Inflammatory macrophage (primary cell): Measurements from ENCODE around the gene AGPAT2.
A peak's percentile ranks its signal among the peaks of the same experiment; 100 is the strongest.

Experiments
- DNase-seq, 2 donors: peaks; one replicate each; pipeline ENCODE4 v3.0.0-alpha.2; 2020 to 2022

AGPAT2 gene

DNA sequence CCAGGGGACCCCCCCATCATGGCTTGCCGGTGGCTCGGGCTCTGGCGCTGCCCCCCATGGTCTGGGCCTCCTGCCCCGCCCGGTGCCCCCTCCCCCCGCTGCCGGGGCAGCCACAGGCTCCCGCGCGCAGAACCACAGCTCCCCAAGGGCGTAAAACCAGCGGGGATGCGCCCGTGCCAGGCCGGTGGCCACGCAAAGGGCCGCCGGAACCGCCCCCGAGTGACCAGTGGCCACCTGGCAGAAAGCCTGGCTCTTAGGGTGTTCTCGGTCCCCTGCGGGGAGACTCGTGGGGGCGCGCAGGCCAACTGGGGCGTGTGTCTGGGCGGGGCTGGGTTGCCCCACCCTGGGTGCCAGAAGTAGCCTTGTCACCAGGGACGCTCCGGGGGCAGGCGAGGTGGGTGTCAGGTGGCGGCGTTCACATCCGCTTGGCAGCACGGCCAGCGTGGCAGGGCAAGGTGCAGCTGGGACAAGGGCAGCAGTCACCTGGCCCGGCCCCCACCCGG is 515 bp upstream of the AGPAT2 start:
- no peak for DNase-seq

DNA sequence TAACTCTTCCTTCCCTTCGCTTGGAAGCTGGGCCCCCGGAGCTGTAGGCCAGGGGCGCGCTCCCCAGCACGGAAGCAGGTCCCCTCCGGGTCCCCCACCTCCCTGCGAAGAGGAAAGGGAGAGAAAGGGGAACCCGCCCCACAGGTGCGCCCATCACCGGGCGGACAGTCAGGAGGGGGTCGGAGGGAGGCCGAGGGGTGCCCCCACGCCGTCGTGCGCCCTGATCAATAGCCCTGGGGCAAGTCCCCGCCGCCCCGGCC is 793 bp downstream of the AGPAT2 start:
- DNase-seq, result no peak

DNA sequence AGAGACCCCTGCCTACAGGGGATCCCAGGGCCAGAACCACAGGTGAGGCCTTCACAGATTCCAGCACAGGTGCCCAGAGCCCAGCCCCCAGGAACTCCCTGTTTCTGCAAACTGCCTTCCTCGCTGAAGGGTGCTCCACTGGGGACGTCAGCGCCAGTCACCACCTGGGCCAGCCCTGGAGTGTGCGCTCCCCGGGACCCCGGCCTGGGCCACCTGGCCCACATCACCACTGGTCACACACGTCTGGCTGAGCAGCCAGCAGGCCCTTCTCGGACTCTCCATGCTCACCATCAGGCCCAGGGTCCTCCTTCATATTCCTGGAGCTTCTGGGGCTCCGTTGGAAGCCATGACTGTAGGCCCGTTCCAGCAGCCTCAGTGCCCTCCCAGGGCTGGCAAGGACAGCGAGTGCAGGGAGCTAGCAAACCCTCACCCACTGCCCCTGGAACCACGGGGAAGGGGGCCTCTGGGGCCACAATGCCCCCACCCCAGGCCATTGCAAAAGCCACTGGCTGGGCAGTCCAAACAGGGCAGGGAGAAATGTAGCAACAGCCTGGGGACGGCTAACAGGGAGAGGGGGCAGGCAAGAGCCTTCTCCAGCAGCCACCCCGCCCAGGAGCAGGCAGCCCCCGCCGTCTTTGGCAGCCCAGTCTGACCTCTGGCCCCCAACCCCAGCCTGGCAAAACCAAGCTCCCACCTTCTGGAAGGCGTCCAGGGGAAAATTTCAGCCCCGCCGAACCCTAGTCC is 1.3 kb downstream of the AGPAT2 start:
- peak in 1 of 2 donors; percentile 19 for DNase-seq

DNA sequence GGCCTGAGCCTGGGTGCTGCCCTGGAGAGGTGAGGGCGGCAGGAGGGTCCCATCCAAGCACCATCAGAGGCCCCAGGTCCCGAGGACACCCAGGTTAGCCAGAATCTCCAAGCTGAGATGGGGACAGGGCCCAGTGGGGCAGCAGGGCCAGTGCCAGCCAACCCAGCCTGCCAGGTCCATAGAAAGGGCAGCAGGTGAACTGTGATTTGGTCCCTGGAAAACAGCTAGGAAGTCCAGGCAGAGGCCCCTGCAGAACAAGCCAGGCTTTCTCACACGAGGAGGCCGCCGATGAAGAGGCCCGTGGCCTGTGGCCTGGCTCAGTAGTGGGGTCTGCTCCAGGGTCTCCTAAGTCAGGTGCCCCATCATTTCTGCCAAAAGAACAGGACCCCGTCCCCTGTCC is 2.0 kb downstream of the AGPAT2 start:
- no peak for DNase-seq

DNA sequence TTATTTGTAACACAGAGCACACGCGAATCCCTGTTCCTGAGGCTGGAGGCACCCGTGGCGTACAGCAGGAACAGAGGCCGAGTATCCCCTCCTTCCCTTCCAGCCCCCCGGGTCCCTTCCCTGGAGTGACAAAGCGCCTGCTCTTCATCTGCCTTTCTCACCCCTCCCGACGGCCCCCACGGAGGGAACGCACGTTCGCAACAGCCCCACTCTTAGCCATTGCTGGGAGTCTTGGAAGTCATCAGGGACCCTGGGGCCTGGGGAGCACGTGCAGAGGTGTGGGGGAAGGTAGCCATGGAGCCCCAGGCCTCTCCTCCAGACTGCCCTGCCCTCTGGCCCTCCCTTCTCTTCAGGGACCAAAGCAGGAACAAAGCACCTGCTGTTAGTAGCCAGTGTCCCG is 2.5 kb downstream of the AGPAT2 start:
- DNase-seq, result no peak

DNA sequence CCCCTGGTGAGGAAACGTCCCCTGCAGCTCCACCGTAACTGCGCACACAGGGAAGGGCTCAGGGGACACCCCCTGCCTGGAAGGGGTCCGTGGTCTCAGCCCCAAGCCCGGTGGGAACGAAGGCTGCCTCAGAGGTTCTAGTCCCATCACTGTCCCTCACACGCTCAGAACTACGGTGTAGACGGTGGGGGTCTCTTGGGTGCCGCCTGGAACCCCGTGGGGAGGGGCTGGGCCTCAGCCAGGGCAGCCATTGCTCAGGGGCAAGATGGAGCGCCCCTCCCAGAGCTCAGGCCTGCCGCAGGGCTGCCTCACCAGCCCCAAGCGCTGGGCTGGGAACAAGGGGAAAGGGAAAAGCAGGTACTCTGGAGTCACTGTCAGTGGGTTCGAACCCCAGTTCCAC is 2.9 kb downstream of the AGPAT2 start:
- no peak for DNase-seq

DNA sequence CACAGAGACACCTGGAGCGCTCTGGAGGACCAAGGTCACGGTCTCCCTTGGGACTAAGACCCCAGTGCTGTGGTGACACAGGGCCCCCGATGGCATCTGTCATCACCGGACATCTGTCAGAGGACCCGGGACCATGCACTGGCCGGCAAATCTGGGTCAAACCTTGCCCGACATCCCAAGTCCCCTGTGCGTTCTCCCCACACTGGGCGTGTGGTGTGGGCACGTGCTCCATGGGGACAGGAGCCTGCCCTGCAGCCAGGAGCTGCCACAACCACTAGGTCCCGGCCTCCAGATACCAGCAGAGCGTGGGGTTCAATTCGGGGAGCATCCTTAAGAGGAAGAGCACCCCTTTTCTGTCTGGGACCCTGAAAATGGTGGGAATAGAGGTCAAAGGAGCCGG is 3.5 kb downstream of the AGPAT2 start:
- DNase-seq, result no peak

DNA sequence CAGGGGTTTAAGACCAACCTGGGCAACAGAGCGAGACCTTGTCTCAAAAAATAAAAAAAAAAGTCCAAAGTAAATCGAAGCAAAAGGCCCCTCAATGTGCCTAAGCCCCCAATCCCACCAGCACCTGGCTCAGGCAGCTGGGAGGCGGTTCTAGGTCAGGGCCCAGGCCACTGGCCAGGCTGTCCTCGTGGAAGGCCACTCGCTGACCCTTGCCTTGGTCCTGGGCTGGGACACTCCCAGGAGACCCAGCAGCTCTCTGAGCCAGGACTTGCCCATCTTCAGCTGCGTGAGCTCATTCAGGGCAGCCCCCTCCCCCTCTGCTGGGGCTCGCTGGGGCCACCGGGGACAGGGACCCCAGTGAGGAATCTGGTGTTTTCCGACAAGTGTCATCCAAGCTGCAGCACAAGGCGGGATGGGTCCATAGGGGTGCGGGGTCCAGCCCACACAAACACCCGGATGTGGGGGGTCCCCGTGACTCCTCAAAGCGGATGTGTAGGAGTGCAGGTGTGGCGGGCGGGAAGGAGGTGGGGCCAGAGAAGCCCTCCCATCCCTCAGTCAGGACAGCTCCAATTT is 4.0 kb downstream of the AGPAT2 start:
- DNase-seq, result no peak

DNA sequence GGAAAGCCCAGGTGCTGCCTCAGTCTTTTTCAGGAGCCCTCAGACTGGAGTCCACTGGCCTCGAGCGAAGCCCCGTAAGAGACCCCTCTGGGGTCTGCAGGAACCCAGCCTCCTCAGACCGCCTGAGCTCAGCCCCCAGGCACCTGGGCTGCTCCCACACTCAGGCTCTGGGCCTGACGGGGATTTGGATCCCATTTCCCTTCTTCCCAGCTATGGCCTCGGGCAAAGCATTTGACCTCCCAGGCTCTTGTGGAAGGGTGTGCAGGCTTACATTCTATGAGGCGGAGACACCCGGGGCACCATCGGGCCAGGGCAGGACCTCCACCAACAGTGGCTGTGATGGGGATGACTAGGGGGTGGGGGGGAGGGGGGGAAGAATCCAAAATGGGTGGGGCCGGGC is 4.5 kb downstream of the AGPAT2 start:
- no peak for DNase-seq

DNA sequence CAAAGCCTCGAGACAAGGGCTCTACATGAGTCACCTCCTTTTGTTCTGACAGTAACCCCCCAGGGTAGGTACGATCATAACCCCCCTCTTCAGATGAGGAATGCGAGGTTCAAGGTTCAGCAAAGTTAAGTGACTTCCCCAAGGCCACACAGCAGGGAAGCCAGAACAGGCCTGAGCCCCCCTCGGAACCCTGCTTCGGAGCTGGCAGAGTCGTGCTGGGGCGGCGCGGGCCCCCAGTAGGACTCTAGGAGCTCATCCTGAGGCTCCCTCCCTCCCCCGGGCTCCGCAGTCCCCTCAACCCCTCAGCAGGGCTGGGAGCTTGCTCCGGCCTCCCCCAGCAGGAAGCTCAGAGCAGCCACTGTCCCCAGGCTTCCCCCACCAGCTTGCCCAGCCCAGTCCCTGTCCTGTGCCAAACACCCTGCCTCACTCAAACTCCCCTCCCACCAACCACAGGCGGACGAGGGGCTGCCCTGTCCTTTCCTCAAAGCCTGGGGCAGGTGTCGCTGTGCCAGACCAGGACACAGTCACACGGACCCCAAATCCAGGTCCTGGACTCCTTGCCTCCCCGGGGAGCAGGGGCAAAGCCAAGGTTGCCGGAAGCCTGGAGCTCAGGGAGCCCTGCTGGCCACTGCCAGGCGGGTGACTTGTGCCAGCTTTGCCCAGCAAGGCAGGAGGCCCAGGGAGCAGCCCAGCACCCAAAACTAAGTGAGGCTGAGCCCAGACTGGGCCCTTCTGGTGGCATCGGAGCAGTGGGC is 5.1 kb downstream of the AGPAT2 start:
- DNase-seq, result no peak

DNA sequence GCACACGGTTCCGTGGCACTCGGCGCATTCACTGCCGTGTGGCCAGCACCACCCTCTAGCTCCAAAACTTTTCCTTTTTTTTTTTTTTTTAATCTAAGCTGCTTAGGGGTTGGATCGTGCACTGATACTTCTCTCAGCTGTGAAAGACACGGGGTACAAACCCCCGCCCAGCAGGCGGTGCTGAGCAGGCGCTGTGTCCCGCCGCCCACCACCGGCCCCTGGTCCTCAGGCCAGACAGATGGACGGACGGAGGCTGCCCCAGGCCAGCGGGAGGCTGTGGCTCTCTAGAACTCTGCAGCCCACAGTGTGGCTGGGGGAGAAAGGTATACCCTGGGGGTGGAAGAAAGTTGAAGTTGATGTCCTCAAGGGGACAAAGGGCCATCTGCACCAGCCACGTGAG is 6.2 kb downstream of the AGPAT2 start:
- no peak for DNase-seq

DNA sequence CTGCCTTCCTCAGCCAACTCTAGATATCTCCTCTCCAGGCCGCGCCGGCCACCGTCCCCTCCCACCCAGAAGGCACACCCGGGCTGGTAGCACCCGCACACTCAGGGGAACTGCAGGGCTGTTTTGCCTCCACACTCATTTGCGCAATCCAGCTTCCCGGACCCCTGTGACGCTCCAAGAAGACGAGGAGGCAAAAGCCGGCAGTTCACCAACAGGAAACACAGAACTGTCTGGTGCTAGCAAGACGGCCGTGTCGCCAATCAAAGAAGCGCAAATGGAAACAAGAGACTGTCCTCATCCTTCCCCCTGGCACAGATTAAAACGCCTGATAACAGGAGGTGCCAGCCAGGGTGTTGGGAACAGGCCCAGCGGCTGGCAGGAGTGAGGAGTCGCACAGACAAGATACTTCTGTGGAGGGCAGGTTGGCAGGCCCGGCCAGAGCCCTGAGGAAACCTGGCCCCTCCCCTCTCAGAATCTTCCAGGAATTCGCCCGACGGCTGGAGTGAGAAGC is 7.8 kb downstream of the AGPAT2 start:
- DNase-seq, result peak; percentile 70 to 82

DNA sequence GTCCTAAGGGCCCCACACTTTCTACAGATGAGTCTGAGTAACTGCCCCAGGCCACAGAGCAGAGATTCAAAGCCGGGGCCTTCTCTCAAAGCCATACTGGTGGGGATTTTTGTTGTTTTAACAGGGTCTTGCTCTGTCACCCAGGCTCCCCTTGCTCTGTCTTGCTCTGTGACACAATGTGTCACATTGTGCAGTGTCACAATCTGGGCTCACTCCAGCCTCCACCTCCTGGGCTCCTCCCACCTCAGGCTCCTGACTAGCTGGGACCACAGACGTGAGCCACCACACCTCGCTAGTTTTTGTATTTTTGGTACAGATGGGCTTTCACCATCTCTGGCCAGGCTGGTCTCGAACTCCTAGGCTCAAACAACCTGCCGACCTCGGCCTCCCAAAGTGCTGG is 8.6 kb downstream of the AGPAT2 start:
- DNase-seq, result peak; percentile 54

DNA sequence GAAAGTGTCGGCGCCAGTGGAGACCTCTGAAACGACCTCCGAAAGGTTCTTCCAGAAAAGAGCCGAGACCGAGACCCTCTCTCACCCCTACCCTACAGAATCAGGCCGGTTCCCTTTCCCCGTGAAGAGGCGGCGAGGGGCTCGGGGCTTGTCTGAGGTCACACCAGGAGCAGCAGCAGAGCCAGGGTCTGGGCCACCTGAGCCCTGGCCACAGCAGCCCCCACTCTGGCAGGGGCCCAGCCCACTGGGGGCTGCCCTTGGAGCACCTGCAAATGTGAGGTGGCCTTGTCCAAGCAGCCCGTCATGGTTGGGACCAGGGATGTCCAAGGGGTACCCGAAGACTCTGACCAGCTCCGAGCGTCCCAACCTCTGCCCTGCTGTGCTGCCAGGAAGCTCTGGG is 9.2 kb downstream of the AGPAT2 start:
- no peak for DNase-seq

DNA sequence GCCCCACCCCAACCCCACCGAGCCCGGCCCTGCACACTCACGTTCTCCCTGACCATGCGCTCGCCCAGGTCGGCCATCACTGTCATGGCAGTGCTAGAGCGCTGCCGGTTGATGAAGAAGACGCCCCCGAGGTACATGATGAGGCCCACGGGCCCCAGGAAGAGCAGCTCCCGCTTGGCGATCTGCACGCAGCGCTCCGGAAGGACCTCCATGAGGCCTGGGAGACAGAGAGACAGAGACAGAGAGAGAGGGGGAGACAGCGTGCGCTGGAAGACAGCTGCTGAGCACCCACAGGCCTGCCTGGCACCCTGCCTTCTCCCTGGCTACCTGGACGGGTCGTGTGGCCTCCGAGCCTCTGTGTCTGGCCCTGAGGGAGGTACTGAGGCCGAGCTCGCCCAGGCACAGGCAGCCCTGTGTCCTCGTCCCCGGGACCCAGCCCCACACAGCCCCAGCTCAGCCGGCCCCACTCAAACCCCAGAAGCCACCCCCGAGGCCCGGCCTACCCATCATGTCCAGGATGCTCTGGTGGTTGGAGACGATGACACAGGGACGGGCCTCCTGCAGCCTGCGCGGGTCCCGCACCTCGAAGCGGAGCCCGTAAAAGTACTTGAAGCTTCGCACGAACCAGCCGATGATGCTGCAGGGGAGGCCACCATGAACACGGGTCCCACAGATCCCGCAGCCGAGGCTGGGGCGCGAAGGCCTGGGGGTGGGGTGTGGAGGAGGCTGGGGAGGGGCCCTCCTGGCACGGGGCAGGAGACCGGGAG is 10.2 kb downstream of the AGPAT2 start:
- no peak for DNase-seq

DNA sequence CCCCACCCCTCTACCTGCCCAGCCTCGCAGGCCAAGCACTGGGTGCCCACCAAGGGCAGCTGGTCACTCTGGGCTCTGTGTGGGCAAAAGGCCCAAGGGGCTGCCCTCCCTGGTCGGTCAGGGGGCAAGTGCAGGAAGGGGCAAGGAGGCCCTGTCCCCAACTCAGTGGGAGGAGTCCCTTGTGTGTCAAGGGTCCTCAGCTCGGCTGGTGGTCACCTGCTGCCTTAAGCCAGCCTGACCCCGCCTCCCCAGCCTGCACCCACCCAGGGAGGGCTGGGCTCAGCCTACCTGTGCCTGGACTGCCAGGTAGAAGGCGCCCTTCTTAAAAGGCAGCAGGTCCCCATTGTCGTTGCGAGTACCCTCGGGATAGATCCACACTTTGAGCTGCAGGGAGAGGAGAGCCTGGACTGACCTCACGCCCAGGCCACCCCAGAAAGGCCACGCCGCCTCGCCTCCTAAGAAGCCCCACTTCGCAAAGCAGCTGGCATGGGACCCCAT is 10.9 kb downstream of the AGPAT2 start:
- DNase-seq, result no peak

DNA sequence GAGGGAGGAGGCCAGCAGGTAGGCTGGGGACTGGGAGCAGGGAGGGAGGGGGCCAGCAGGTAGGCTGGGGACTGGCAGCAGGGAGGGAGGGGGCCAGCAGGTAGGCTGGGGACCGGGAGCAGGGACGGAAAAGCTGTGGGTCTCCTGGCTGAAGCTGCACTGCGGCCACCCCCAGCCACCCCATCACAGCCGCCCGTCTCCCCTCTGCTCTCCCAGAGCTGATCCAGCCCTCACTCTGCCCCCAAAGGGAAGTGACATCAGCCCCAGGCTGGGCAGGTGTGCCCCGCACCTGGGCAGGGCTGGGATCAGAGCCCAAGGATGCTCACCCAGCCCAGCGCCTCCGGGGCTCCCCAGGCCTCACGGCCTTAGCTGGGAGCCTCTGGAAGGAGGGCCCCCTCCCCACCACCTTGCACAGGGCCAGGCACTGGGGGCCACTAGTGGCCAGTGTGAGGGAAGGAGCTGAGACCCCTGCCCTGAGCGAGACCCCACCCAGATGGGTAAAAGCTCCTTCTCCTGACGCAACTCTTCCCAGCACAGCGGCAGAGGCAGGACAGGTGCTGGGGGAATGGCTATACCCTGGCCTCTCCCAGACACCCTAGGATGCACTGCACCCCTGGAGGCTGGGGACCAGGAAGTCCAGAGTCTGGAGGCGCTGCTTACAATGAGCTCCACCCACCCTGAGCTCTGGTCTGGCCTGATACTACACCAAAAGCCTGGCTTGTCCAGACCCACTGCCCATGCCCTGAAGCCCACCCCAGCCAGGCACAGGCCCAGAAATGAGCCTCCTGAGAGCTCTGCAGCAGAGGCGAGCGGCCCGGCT is 11.6 kb downstream of the AGPAT2 start:
- DNase-seq, result no peak

DNA sequence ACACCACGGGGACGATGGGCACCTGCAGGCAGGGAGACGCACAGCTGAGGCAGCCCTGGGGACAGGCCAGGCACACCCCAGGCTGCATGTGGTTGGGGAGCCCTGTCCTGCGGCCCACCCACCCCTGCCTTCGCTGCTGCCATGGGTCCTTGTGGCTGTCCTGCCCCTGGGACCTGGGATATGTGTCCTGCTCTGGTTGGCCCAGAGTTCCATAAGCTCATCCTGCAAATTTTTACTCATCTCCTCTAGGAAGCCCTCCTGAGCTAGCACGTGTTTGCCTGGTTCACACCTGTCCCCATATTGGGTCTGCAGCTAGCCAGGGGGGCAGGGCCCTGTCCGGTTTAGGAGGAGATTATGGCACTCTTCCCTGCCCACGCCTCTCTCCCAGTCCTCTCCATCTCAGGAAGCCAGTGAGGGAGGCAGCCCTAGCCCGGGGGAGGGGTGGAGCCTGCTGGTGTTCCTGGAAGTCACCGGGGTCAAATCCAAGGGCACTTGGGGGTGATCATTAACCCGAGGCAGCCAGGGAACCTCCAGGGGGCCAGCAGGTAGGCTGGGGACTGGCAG is 12.4 kb downstream of the AGPAT2 start:
- DNase-seq, result no peak

DNA sequence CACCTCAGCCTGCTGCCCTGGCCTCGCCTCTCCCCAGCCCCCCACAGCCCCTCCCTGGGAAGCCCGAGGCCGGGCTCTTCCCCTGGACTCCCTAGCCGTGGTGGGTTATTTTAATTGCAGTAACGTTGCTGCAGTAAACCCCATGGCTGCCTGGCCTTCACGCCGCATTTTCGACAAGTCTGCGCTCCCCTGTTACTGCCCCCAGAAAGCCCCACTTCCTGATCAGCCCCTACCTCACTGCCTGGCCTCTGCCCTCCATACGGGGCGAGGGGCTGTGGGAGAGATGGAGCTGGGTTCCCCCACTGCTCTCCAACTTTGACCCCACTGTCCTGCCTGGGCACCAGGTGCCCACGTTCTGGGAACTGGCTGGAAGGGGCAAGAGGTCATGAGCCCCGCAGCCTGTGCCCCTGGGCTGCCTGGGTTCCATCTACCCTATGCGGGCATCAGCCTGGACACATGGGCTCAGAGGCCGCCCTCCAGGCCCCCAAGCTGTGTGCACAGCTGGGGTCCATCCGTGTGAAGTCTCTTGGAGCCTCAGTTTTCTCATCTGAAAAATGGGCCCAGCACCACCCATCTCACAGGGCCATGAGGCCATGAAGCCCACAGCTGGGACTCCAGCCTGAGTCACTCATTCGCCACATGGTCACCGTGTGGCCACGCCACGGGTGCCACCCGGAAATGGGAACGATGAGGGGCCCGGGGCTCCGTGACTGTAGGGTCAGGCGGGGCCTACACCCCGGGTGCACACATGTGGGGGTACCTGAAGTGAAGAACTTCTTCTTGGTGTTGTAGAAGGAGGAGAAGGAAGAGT is 13.1 kb downstream of the AGPAT2 start:
- no peak for DNase-seq

DNA sequence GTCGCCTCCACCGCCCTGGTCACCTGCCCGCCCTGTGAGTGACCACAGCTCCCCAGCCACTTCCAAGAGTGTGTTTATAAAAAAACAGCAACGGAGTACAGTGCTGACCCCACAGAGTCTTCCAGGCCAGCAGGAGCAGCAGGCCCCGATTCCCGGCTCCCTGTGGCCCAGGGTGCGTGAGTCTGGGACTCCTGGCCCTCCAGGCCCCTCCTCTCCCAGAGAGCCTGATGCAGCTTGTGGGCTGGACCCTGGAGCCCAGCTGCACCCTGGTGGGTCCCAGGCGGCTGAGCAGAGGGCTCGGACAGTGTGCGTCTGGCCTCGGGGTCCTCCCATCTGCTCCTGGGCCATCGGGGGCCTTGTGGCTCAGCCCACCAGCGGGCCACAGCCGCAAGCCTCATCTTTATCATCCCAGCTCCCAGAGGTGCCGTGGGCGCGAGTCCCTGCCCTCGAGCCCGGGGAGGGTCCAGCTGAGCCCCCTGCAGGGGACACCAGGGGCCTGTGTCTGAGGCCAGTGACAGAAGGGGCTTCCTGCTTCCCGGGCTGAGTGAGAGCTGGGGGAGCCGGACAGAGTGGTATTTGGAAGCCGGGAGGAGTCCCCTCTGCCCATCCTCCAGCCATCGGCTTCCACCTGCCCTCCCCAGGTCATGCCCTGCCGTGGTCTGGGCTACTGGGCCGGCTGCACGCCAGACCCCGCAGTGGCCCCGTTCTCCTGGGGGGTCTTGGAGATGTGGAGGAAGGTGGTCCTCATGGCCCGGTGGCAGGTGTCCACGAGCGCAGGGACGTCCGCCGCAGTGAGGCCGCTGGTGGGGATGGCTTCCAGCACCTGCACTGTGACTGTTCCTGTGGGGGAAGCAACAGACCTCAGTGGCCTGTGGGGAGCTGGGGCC is 13.9 kb downstream of the AGPAT2 start:
- no peak for DNase-seq
